ACHN (cell line): Measurements from ENCODE around the gene RAB3GAP2.
A peak's percentile ranks its signal among the peaks of the same experiment; 100 is the strongest.
"Not testable (repeated sequence)": the region's sequence is repeated elsewhere in the genome, so short reads cannot be mapped to it uniquely, and the experiment has no call there.

Source experiments
- DNase-seq: peaks from one replicate; pipeline ENCODE4 v3.0.0-alpha.2; 2015
- in situ Hi-C: cut with HindIII; loops from 2 replicates; pipeline ENCODE4 v1.10.0; 2017; ENCODE audit warnings: low sequenced_read_pairs, low pct_ligation_motif_present, low pct_unique_long_range_greater_than_20kb

The RAB3GAP2 gene

DNA sequence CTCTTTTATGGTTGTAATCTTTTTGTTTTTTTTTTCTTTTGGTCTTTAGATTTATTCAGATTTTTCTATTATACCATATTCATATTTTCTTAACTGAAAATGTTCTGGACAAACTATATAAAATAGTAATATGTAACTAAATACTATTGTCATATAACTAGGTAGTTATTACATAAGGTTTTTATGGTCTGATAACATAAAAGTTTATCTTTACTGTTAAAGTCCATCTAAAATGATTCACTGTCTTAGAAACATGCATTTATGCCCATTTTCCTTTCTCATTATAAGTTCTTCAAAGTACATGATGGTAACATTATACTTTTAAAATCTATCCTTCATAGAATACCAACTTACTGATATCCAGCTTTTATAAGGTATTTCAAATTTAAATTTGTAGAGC, 149.2 kb downstream of the RAB3GAP2 start:
- DNase-seq: no peak
- in situ Hi-C loops: no loop called here

- no peak for DNase-seq
- in situ Hi-C loops: no loop called here
Measured at GRCh38 chr1:220121791-220122530, 150.3 kb downstream of the RAB3GAP2 start.

DNA sequence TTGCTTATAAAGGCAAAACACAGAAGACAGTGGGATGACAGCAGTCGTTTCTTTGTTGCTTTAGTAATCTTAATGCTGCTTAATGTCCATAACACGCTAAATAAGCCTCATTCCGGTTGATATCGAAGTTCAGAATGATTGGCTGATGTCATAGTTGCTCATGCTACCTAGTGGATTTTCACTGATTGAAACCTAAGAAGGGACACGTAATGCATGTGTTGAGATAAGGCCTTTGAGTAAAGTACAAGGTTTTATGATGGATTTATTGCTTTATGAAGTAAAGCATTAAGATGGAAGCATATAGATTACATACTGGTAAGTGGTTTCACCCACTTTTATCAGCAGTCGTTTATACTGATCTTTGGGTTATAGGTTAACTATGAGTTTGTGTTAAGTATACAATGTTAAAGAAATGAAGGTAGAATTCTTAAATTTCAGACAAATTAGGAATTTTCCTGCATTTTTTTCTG, 153.2 kb downstream of the RAB3GAP2 start:
- DNase-seq: no peak
- in situ Hi-C loops: no loop called here

DNA sequence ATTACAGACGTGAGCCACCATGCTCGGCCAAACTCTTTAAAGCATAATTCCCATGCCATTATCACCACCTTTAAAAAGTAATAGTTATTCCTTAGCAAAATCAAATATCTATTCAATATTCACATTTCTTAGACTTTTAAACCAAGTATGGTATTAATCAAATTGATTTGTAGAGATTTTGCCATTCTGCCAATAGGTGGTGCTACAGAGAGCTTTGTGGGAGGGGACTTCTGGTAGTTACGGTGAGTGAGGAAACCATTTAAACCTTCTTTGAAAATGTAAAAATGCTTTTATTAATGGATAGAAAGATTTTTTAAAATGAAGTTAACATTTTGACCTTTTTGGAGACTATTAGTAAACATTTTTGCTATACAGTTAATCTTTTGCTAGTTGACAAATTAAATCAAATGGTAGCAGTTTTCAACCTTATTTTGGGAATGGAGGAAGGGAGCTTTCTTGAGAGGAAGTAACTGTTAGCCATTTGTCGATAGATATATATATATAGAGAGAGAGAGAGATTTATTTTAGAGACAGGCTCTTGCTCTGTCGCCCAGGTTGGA, 159.0 kb downstream of the RAB3GAP2 start:
- peak; percentile 56 for DNase-seq
- in situ Hi-C loops: no loop called here

GRCh38 chr1:220112600-220112999, 159.7 kb downstream of the RAB3GAP2 start:
- in situ Hi-C loops, DNase-seq: not testable (repeated sequence)

- DNase-seq, in situ Hi-C loops: not testable (repeated sequence)
Measured at GRCh38 chr1:220110473-220110872, 161.8 kb downstream of the RAB3GAP2 start.

- in situ Hi-C loops: no loop called here
Measured at GRCh38 chr1:220099826-220100225, 172.4 kb downstream of the RAB3GAP2 start.

More at GRCh38 chr1:220099826-220100225, 172.4 kb downstream of the RAB3GAP2 start:
- DNase-seq: no peak
